GM23338 (cell line): ENCODE results near the gene APBB1IP. TPM values are rescaled to one million over a fixed set of nuclear protein-coding genes. Genes with fewer than 3 reads are reported as not detected.
"Not testable (repeated sequence)": the region's sequence is repeated elsewhere in the genome, so short reads cannot be mapped to it uniquely, and the experiment has no call there.

Experiments used
- ATAC-seq: fragments of 200-7000 bp; cut with Tn5 transposase; 3 replicates; pipeline ENCODE4 v1.9.1; 2020
- DNase-seq: peaks from one replicate; pipeline ENCODE4 v3.0.0-alpha.2; 2015; ENCODE audit warnings: low spot score
- H2AFZ ChIP-seq: fragments of 200-600 bp; sonication (generic); 2 replicates; pipeline ENCODE4 v1.8.0; 2016; ENCODE audit warnings: antibody characterized with exemption, mild to moderate bottlenecking, moderate library complexity
- H3F3A ChIP-seq: fragments of 200-600 bp; sonication (generic); replicated peaks from 2 replicates; pipeline ENCODE4 v1.8.0; 2017; ENCODE audit warnings: antibody characterized with exemption, mixed run types, low read depth
- H3K27ac ChIP-seq: fragments of 200-600 bp; sonication (generic); 2 replicates; pipeline ENCODE4 v1.6.1; 2016; ENCODE audit warnings: low read depth
- H3K27me3 ChIP-seq: fragments of 200-600 bp; sonication (generic); 2 replicates; pipeline ENCODE4 v1.8.0; 2016; ENCODE audit warnings: mild to moderate bottlenecking, mixed run types, moderate library complexity; ENCODE audit not compliant: insufficient read depth
- H3K36me3 ChIP-seq: fragments of 200-600 bp; sonication (generic); 2 replicates; pipeline ENCODE4 v1.8.0; 2016; ENCODE audit warnings: mild to moderate bottlenecking; ENCODE audit not compliant: insufficient read depth
- H3K4me1 ChIP-seq: fragments of 200-600 bp; sonication (generic); 2 replicates; pipeline ENCODE4 v1.8.0; 2016; ENCODE audit warnings: mild to moderate bottlenecking, moderate library complexity; ENCODE audit not compliant: insufficient read depth
- H3K4me2 ChIP-seq: fragments of 200-600 bp; sonication (generic); 2 replicates; pipeline ENCODE4 v1.7.1; 2017; ENCODE audit warnings: mixed run types
- H3K4me3 ChIP-seq: fragments of 200-600 bp; sonication (generic); 2 replicates; pipeline ENCODE4 v1.6.1; 2016; ENCODE audit warnings: mixed run types
- H3K79me2 ChIP-seq: fragments of 200-600 bp; sonication (generic); replicated peaks from 2 replicates; pipeline ENCODE4 v1.8.0; 2017; ENCODE audit warnings: mild to moderate bottlenecking; ENCODE audit not compliant: insufficient read depth
- H3K9me2 ChIP-seq: fragments of 200-600 bp; sonication (generic); 2 replicates; pipeline ENCODE4 v1.8.0; 2017; ENCODE audit not compliant: insufficient read depth
- H4K20me1 ChIP-seq: fragments of 200-600 bp; sonication (generic); replicated peaks from 2 replicates; pipeline ENCODE4 v1.8.0; 2017; ENCODE audit warnings: mild to moderate bottlenecking; ENCODE audit not compliant: insufficient read depth
- H3K27ac Mint-ChIP-seq: 2 replicates; pipeline ENCODE4 v1.8.0; 2020; ENCODE audit warnings: inconsistent platforms, mild to moderate bottlenecking, moderate library complexity, mixed read lengths
- H3K27me3 Mint-ChIP-seq: 3 replicates; pipeline ENCODE4 v1.8.0; 2022; ENCODE audit warnings: low read depth, mild to moderate bottlenecking, moderate library complexity, mixed read lengths, inconsistent platforms; ENCODE audit not compliant: insufficient read depth, poor library complexity
- H3K36me3 Mint-ChIP-seq: 3 replicates; pipeline ENCODE4 v1.8.0; 2021; ENCODE audit warnings: low read depth, mild to moderate bottlenecking, inconsistent platforms, moderate library complexity, mixed read lengths
- H3K4me1 Mint-ChIP-seq: 3 replicates; pipeline ENCODE4 v1.8.0; 2020; ENCODE audit warnings: mild to moderate bottlenecking, inconsistent platforms, mixed read lengths
- H3K4me3 Mint-ChIP-seq: 3 replicates; pipeline ENCODE4 v1.8.0; 2021; ENCODE audit warnings: moderate library complexity, mild to moderate bottlenecking, inconsistent platforms, mixed read lengths
- H3K9me3 Mint-ChIP-seq: 3 replicates; pipeline ENCODE4 v1.8.0; 2020; ENCODE audit warnings: moderate library complexity, mild to moderate bottlenecking, inconsistent platforms, mixed read lengths
- CREB1 ChIP-seq: fragments of 250-450 bp; sonication (Bioruptor Pico); IDR thresholded peaks from 2 replicates; pipeline ENCODE4 v1.5.0; 2020; ENCODE audit warnings: low read depth, mild to moderate bottlenecking, moderate library complexity
- CTCF ChIP-seq, 2 experiments: fragments of 200-600 bp in 1 of 2; sonication (generic) in 1 of 2; conservative IDR thresholded peaks; 2 replicates each; pipeline versions ENCODE4 v1.5.1 to v1.6.1; 2016 to 2017; ENCODE audit warnings: antibody characterized with exemption in 2 of 2, low read depth in 2 of 2, mild to moderate bottlenecking in 2 of 2, moderate library complexity in 1 of 2
- JUNB ChIP-seq: IDR thresholded peaks from one replicate; pipeline ENCODE4 v1.6.1; 2016; ENCODE audit warnings: antibody characterized with exemption; ENCODE audit not compliant: unreplicated experiment
- ZNF331 ChIP-seq: fragments of 250-450 bp; sonication (Bioruptor Pico); IDR thresholded peaks from 2 replicates; pipeline ENCODE4 v1.5.0; 2020; ENCODE audit warnings: low read depth, mild to moderate bottlenecking, moderate library complexity
- ZNF462 ChIP-seq: fragments of 250-450 bp; sonication (Bioruptor Pico); IDR thresholded peaks from 2 replicates; pipeline ENCODE4 v1.5.0; 2020; ENCODE audit warnings: mild to moderate bottlenecking, moderate library complexity
- polyA plus RNA-seq: library from polyadenylated mRNA; unstranded; fragments of >200 nt; fragmentation: Nextera tagmentation; extraction: Ambion mirVana; gene quantifications from 2 replicates; pipeline ENCODE4 v1.2.1, GENCODE V29; 2016
- total RNA-seq: library from RNA; depleted of rRNA; stranded (reverse); fragments of >200 nt; shearing (Covaris generic); gene quantifications from 2 replicates; pipeline ENCODE4 v1.2.3, GENCODE V29; 2014

Gene APBB1IP
- total and polyA plus RNA-seq, 2 experiments from 2014 or later: 0.14 to 0.16 TPM

DNA sequence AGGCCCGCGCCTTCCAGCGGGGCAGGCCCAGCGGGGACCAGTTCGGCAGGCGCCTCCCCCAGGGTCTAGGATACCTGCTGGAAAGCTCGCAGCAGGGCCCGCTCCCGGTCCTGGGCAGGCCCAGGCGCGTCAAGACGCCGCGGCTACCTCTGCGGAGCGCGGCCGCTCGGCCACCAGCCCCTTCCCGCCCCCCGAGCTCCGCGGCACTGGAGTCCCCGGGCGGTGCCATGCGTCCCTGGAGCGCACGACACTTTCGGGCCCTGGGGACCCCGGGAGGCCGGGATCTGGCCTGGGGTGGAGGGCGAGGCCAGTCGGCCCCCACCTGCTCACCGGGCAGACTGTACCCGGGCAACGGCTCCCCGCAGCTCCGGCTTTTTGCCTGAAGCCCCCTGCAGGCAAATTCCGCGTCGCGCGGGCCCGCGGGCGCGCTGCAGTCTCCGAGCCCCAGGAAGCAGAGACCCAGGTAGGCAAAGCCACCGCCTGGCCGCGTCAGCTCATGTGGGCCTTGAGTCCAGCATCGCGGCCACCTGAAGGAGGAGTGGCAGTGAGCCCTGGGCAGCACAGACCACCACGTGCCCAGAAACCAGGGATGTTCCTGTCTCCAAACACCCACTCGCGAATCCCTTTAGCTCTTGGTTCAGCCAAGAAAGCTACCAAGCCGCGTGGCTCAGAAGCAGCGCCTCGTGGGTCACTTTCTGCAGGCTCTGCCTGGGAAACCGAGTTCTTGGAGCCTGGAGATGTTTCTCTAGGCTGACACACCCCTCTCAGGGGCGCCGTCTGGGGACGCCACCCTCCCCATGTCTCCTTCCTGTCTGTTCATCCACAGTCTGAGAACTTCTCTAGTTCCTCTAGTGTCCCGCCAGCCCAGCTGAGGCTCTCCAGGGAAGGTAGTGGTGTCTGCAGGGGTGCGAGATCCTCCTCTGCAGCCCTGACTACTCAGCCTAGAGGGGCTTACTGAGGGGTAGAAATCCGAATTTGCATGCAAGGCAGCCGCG, 46.1 kb upstream of the APBB1IP start:
- H3K9me3 Mint-ChIP-seq: no peaks in the 10 kb centered on the region
- H3K4me1 Mint-ChIP-seq: peaks cover 4% of the 10 kb centered on the region; the same call in 1 of the 3 replicates
- Histone ChIP-seq H3K36me3 (no peaks in the 10 kb centered on the region), H4K20me1 (no peaks in the 10 kb centered on the region), H3F3A (no peaks in the 10 kb centered on the region), H3K4me1 (no peaks in the 10 kb centered on the region), H3K9me2 (no peaks in the 10 kb centered on the region), H3K27me3 (peaks cover 25% of the 10 kb centered on the region), H3K27ac (no peak overlapping the region), H3K4me3 (peak overlapping the region; percentile 52), H3K4me2 (peak overlapping the region; percentile 79), H2AFZ (peak overlapping the region; percentile 72), H3K79me2 (no peaks in the 10 kb centered on the region)
- H3K36me3 Mint-ChIP-seq: no peaks in the 10 kb centered on the region
- ATAC-seq (peak; percentile 95), DNase-seq (peak; percentile 66)
- TF ChIP-seq CREB1 (CRISPR knock-in tag) (no peak), CTCF (conservative IDR thresholded peaks at IDR 0.05; ENCODE audit: low read depth in 2 of 2) (0 out of 4 replicates have a peak, but pooled peaks of 1 of the 2 experiments have one; percentile 12)
- H3K27ac Mint-ChIP-seq: no peak overlapping the region
- H3K27me3 Mint-ChIP-seq: peaks cover 13% of the 10 kb centered on the region
- peak overlapping the region; percentile 62 for H3K4me3 Mint-ChIP-seq

DNA sequence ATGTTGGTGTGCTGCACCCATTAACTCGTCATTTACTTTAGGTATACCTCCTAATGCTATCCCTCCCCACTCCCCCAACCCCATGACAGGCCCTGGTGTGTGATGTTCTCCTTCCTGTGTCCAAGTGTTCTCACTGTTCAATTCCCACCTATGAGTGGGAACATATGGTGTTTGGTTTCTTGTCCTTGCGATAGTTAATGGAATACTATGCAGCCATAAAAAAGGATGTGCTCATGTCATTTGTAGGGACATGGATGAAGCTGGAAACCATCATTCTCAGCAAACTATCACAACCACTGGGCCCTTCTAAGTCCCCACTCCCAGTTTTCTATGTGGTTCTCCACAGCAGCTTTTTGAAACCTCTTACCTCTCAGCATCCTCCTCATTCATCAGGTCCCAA, 39.8 kb upstream of the APBB1IP start:
- H3K36me3 ChIP-seq, H2AFZ ChIP-seq, H3K27me3 Mint-ChIP-seq, H3K27ac ChIP-seq, H3K4me3 Mint-ChIP-seq, H3K4me1 Mint-ChIP-seq, H3K36me3 Mint-ChIP-seq, H3K9me3 Mint-ChIP-seq, H3K79me2 ChIP-seq, H3K27ac Mint-ChIP-seq, H3F3A ChIP-seq, H3K4me1 ChIP-seq, ATAC-seq, H3K4me2 ChIP-seq, H3K4me3 ChIP-seq, H3K27me3 ChIP-seq, DNase-seq, H3K9me2 ChIP-seq, H4K20me1 ChIP-seq: not testable (repeated sequence)

GRCh38 chr10:26407406-26407969, 30.7 kb upstream of the APBB1IP start:
- no peak overlapping the region for H3K4me3 Mint-ChIP-seq
- ATAC-seq: no peak
- Histone ChIP-seq H3K4me2 (no peak overlapping the region), H3K4me3 (no peak overlapping the region), H3K4me1 (no peaks in the 10 kb centered on the region), H3K36me3 (no peaks in the 10 kb centered on the region), H3K27ac (no peak overlapping the region), H3K9me2 (no peaks in the 10 kb centered on the region), H4K20me1 (no peaks in the 10 kb centered on the region), H3F3A (no peaks in the 10 kb centered on the region), H2AFZ (peak overlapping the region; percentile 2; the same call in 1 of the 2 replicates), H3K79me2 (no peaks in the 10 kb centered on the region), H3K27me3 (no peaks in the 10 kb centered on the region)
- no peak for DNase-seq
- H3K27ac Mint-ChIP-seq: no peak overlapping the region
- no peaks in the 10 kb centered on the region for H3K27me3 Mint-ChIP-seq
- H3K9me3 Mint-ChIP-seq: no peaks in the 10 kb centered on the region
- no peaks in the 10 kb centered on the region for H3K4me1 Mint-ChIP-seq
- no peaks in the 10 kb centered on the region for H3K36me3 Mint-ChIP-seq
- no peak for TF ChIP-seq ZNF331
- TF ChIP-seq JUNB: no peak
- no peak for TF ChIP-seq ZNF462
